Left hindlimb (tissue), 1 donor: ENCODE measurements around the gene LRRC19.

Experiments
- DNase-seq: peaks from one replicate; pipeline ENCODE4 v3.0.0-alpha.2; 2018

LRRC19 gene

GRCh38 chr9:26955222-26955903 is 50.1 kb downstream of the LRRC19 start:
- no peak for DNase-seq

- DNase-seq, result no peak
Observed at GRCh38 chr9:26954050-26954508, 51.4 kb downstream of the LRRC19 start.

GRCh38 chr9:26951794-26952193 is 53.7 kb downstream of the LRRC19 start:
- DNase-seq, result no peak

GRCh38 chr9:26950521-26950920 is 55.0 kb downstream of the LRRC19 start:
- DNase-seq, result no peak

GRCh38 chr9:26949637-26950069 is 55.8 kb downstream of the LRRC19 start:
- DNase-seq, result no peak

- DNase-seq, result no peak
Observed at GRCh38 chr9:26947736-26948135, 57.7 kb downstream of the LRRC19 start.

- peak; percentile 93 for DNase-seq
Observed at GRCh38 chr9:26946753-26947727, 58.4 kb downstream of the LRRC19 start, which contains the start of gene PLAA. Gene PLAA, minus strand, starts transcription at chr9:26947242. Its CDS starts 197 bp downstream, at chr9:26947045.

GRCh38 chr9:26945591-26945990 is 59.9 kb downstream of the LRRC19 start:
- DNase-seq, result no peak
